ENCODE data around the gene KCNIP1. TPM values are rescaled to one million over a fixed set of nuclear protein-coding genes. Genes with fewer than 3 reads are reported as not detected.
"Not testable (repeated sequence)": the region's sequence is repeated elsewhere in the genome, so short reads cannot be mapped to it uniquely, and the experiment has no call there.

KCNIP1 gene
- total and polyA plus RNA-seq, 9 donors, result 1.9 to 8.3 (median 4.0) TPM

DNA sequence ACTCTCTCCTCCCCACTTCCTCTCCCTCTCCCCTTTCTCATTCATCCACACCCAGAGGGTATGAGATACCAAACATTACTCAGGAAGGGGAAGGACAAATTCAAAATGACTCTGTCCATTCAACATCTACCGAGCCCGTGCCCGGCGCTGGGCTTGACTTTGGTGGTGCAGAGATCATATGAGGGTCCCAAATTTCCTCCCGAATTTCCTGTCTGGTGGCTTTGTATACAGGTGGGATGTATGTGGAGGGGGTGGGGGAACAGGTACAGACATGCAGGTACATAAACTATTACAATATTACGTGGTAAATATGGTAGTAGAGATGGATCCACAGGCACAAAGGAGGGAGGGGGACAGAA lies 257.9 kb downstream of the KCNIP1 start:
- no peak overlapping the region for H3K4me3 ChIP-seq (ENCODE audit: low read length)
- H3K27me3 ChIP-seq (ENCODE audit: control insufficient read depth, insufficient read depth, low read length), result peaks cover 3% of the 10 kb centered on the region
- DNase-seq, result no peak
- H3K4me1 ChIP-seq (ENCODE audit: control insufficient read depth, insufficient read depth, low read length), result peaks cover 5% of the 10 kb centered on the region
- no peaks in the 10 kb centered on the region for H3K36me3 ChIP-seq (ENCODE audit: control insufficient read depth, insufficient read depth, low read length)
- no peaks in the 10 kb centered on the region for H3K9me3 ChIP-seq (replicated peaks; ENCODE audit: control insufficient read depth, low read depth, low read length)
- no peak overlapping the region for H3K27ac ChIP-seq (ENCODE audit: low read length)
- no CpG with 5 or more reads among the region's 6 CpGs for WGBS (ENCODE audit: insufficient coverage)

DNA sequence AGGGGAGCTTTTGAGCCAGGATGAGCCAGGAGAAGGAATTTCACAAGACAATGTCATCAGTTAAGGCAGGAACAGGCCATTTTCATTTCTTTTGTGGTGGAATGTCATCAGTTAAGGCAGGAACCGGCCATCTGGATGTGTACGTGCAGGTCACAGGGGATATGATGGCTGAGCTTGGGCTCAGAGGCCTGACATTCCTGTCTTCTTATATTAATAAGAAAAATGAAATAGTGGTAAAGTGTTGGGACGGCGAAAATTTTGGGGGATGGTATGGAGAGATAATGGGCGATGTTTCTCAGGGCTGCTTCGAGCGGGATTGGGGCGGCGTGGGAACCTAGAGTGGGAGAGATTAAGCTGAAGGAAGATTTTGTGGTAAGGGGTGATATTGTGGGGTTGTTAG lies 258.5 kb downstream of the KCNIP1 start:
- 93% methylated on average over 5 of the region's 9 CpGs for WGBS (ENCODE audit: insufficient coverage)
- H3K4me3 ChIP-seq (ENCODE audit: low read length); H3K27ac ChIP-seq (ENCODE audit: low read length); DNase-seq; H3K4me1 ChIP-seq (ENCODE audit: control insufficient read depth, insufficient read depth, low read length); H3K27me3 ChIP-seq (ENCODE audit: control insufficient read depth, insufficient read depth, low read length); H3K36me3 ChIP-seq (ENCODE audit: control insufficient read depth, insufficient read depth, low read length); H3K9me3 ChIP-seq (replicated peaks; ENCODE audit: control insufficient read depth, low read depth, low read length): not testable (repeated sequence)

DNA sequence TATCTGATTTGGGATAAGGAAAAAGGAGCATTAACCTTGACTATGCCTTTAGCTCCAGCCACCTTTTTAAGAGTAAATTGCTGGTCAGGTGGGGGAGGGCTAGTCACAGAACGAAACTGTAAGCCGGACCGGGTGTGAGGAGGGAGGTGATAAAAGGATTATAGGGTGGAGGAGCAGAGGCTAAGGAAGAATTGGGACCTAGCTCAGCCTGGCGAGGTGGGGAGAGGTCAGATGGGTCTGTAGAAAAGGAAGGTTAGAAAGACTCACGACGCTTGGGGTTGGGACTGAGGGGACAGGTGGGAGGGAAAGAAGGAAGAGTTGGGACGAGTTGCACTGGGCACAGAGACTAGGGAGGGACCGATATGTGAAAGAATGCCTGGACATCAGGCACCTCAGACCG lies 262.0 kb downstream of the KCNIP1 start:
- H3K4me1 ChIP-seq (ENCODE audit: control insufficient read depth, insufficient read depth, low read length); DNase-seq; H3K27ac ChIP-seq (ENCODE audit: low read length); H3K9me3 ChIP-seq (replicated peaks; ENCODE audit: control insufficient read depth, low read depth, low read length); H3K36me3 ChIP-seq (ENCODE audit: control insufficient read depth, insufficient read depth, low read length); H3K27me3 ChIP-seq (ENCODE audit: control insufficient read depth, insufficient read depth, low read length); H3K4me3 ChIP-seq (ENCODE audit: low read length): not testable (repeated sequence)
- WGBS (ENCODE audit: insufficient coverage), result 71% methylated on average over 9 of the region's 9 CpGs

DNA sequence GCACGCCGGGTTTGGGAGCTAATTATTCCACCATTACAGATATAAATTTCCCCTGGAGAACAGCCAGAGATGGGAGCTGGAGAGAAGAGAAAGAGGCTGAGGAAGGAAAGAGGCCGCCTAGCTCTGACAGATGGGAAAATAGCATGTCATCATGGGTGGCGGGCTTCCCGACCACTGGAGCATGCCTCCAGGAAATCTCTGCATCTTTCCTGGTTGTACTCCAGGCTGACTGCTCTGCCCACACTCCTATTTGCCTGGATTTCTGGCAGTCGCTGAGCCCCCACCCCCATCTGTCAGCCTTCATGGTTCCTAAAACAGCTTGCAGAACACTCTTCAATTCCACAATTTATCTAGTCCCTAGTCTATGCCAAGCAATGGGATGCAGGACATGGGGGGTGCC lies 265.4 kb downstream of the KCNIP1 start:
- no peaks in the 10 kb centered on the region for H3K4me1 ChIP-seq (ENCODE audit: control insufficient read depth, insufficient read depth, low read length)
- H3K4me3 ChIP-seq (ENCODE audit: low read length), result no peak overlapping the region
- no peaks in the 10 kb centered on the region for H3K9me3 ChIP-seq (replicated peaks; ENCODE audit: control insufficient read depth, low read depth, low read length)
- no peaks in the 10 kb centered on the region for H3K36me3 ChIP-seq (ENCODE audit: control insufficient read depth, insufficient read depth, low read length)
- 34% methylated on average over 4 of the region's 6 CpGs for WGBS (ENCODE audit: insufficient coverage)
- no peak overlapping the region for H3K27ac ChIP-seq (ENCODE audit: low read length)
- H3K27me3 ChIP-seq (ENCODE audit: control insufficient read depth, insufficient read depth, low read length), result peaks cover 5% of the 10 kb centered on the region
- peak; percentile 61 for DNase-seq

DNA sequence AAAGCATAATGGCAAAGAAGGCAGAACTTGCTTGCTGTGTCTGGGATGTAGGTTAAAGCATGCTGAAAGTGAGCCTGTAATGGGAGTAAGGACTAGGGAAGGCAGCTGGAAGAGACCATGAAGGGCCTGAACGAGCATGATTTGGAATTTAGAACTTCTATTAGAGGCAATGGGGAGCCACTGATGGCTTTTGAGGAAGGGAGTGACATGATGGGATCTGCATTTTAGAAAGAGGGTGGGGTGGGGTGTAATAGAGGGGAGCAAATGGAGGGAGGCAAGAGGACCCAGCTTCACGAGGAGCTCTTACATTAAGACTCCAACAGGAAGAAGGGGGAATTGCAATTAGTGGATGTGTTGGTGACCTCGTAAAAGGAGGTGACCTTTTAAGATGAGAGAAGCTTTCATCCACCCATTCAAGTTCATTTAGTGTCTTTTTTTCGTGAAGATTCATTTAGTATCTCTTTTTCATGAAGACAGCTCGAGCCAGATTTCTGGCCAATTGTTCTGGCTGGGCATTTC lies 266.1 kb downstream of the KCNIP1 start:
- Histone ChIP-seq H3K9me3 (replicated peaks; ENCODE audit: control insufficient read depth, low read depth, low read length) (no peaks in the 10 kb centered on the region), H3K36me3 (ENCODE audit: control insufficient read depth, insufficient read depth, low read length) (no peaks in the 10 kb centered on the region)
- WGBS (ENCODE audit: insufficient coverage), result 80% methylated on average over 3 of the region's 5 CpGs

DNA sequence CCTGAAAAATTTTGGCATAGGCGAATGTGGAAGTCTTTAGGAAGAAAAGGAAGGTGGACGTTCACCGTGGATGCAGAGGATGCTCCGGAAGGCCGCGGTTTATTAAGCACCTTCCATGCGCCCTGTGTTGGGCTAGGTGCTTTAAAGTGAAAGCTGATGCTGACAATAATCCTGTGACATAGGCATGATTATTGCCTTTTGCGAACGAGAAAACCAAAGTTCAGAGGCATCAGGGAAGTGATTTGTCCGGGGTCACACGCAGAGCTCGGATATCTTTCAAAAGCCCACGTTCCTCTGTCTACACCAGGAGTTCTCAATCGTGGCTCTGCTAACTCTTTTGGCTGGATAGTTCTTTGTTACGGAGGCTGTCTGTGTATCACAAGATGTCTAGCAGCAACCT lies 267.7 kb downstream of the KCNIP1 start:
- Histone ChIP-seq H3K9me3 (replicated peaks; ENCODE audit: control insufficient read depth, low read depth, low read length) (no peaks in the 10 kb centered on the region), H3K27me3 (ENCODE audit: control insufficient read depth, insufficient read depth, low read length) (peaks cover 5% of the 10 kb centered on the region), H3K36me3 (ENCODE audit: control insufficient read depth, insufficient read depth, low read length) (no peaks in the 10 kb centered on the region), H3K4me3 (ENCODE audit: low read length) (no peak overlapping the region), H3K27ac (ENCODE audit: low read length) (no peak overlapping the region), H3K4me1 (ENCODE audit: control insufficient read depth, insufficient read depth, low read length) (no peaks in the 10 kb centered on the region)
- 84% methylated on average over 13 of the region's 15 CpGs for WGBS (ENCODE audit: insufficient coverage)
- no peak for DNase-seq

More for the DNA sequence above, 266.1 kb downstream of the KCNIP1 start:
- Histone ChIP-seq H3K4me3 (ENCODE audit: low read length) (no peak overlapping the region), H3K4me1 (ENCODE audit: control insufficient read depth, insufficient read depth, low read length) (no peaks in the 10 kb centered on the region), H3K27me3 (ENCODE audit: control insufficient read depth, insufficient read depth, low read length) (peaks cover 5% of the 10 kb centered on the region), H3K27ac (ENCODE audit: low read length) (no peak overlapping the region)
- DNase-seq, result no peak

DNA sequence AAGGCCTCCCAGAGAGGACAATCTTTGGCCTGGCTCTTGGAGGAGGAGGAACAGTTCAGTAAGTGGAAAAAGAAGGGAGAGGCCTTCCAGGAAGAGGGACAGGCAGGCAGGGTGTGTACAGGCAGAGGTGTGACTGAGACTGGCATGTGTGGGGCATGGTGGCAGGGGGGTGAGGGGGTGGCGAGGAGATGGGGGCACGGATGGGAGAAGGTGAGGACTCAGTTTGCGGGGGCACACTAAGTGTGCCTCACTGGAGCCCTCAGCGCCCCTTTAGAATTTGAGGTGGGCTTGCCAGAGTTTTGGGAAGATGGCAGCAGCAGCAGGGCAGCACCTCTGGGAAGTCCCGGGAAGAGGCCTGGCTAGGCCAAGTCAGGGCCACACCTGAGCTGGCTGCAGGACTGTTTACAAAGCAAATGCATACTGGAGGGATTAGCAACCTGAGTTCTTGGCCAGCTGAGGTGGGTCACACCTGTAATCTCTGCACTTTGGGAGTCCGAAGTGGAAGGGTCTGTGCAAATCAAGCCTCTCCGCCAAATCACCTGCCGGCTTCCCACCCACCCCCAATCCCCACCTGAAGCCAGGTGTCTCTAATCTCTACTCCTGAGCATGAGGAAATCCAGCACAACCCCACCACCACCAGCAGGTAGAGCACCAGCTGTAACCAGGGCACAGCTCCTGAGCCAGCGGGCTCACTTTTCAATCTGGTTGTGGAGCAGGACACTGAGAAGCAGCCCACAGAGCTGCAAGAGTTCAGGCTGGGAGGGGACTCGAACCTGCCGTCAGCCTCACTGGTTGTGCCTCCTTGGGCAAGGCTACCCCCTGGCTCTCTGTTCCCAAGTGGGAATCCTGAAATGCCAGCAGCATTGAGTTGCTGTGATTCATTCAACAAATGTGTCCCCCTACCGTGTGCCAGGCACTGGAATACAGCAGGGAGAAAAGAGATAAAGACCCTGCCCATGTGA lies 269.5 kb downstream of the KCNIP1 start:
- Histone ChIP-seq H3K4me1 (ENCODE audit: control insufficient read depth, insufficient read depth, low read length) (no peaks in the 10 kb centered on the region), H3K36me3 (ENCODE audit: control insufficient read depth, insufficient read depth, low read length) (no peaks in the 10 kb centered on the region), H3K27ac (ENCODE audit: low read length) (no peak overlapping the region), H3K4me3 (ENCODE audit: low read length) (no peak overlapping the region), H3K9me3 (replicated peaks; ENCODE audit: control insufficient read depth, low read depth, low read length) (no peaks in the 10 kb centered on the region), H3K27me3 (ENCODE audit: control insufficient read depth, insufficient read depth, low read length) (peaks cover 5% of the 10 kb centered on the region)
- WGBS (ENCODE audit: insufficient coverage), result 79% methylated on average over 12 of the region's 12 CpGs
- DNase-seq, result no peak

DNA sequence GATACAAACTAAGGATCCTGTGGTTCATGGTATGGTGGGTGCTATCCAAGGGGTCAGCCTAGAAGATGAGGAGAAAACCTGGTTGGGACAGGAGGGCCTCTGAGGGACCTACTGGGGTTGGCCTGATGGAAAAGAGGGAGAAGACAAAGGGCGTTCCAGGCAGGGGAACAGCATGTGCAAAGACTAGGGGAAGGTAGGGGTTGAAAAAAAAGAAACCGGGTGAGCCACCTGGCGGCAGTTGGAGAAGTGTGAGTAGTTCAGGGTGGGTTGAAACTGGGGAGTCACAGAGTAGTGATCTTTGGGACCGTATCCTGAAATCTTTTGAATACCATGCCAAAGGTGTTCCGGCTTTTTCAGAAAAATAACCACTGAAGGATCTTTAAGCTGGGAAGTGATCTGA lies 271.0 kb downstream of the KCNIP1 start:
- no peaks in the 10 kb centered on the region for H3K27me3 ChIP-seq (ENCODE audit: control insufficient read depth, insufficient read depth, low read length)
- H3K36me3 ChIP-seq (ENCODE audit: control insufficient read depth, insufficient read depth, low read length), result no peaks in the 10 kb centered on the region
- no peaks in the 10 kb centered on the region for H3K4me1 ChIP-seq (ENCODE audit: control insufficient read depth, insufficient read depth, low read length)
- H3K27ac ChIP-seq (ENCODE audit: low read length), result no peak overlapping the region
- H3K4me3 ChIP-seq (ENCODE audit: low read length), result no peak overlapping the region
- 85% methylated on average over 5 of the region's 5 CpGs for WGBS (ENCODE audit: insufficient coverage)
- no peaks in the 10 kb centered on the region for H3K9me3 ChIP-seq (replicated peaks; ENCODE audit: control insufficient read depth, low read depth, low read length)
- DNase-seq, result no peak

DNA sequence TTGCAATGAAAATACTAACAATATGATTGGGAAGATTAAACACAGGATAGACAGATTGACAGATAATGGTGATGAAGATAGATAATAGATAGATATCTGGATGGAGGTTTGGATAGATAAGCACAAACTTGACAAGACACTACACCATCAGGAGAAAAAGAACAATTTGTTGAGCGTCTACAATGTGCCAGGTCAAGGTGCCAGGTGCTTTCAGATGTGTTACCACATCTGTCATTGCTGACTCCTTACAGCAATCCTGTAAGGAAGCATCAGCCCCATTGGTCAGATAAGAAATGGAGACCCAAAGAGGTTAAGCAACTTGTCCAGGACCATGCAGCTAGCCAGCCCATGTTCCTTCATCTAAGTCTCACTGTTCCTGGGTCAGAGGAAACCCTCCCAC lies 278.1 kb downstream of the KCNIP1 start:
- Histone ChIP-seq H3K27me3 (ENCODE audit: control insufficient read depth, insufficient read depth, low read length) (no peaks in the 10 kb centered on the region), H3K36me3 (ENCODE audit: control insufficient read depth, insufficient read depth, low read length) (no peaks in the 10 kb centered on the region), H3K4me1 (ENCODE audit: control insufficient read depth, insufficient read depth, low read length) (no peaks in the 10 kb centered on the region), H3K27ac (ENCODE audit: low read length) (no peak overlapping the region), H3K9me3 (replicated peaks; ENCODE audit: control insufficient read depth, low read depth, low read length) (no peaks in the 10 kb centered on the region), H3K4me3 (ENCODE audit: low read length) (no peak overlapping the region)
- no CpG with 5 or more reads among the region's 1 CpG for WGBS (ENCODE audit: insufficient coverage)
- no peak for DNase-seq

DNA sequence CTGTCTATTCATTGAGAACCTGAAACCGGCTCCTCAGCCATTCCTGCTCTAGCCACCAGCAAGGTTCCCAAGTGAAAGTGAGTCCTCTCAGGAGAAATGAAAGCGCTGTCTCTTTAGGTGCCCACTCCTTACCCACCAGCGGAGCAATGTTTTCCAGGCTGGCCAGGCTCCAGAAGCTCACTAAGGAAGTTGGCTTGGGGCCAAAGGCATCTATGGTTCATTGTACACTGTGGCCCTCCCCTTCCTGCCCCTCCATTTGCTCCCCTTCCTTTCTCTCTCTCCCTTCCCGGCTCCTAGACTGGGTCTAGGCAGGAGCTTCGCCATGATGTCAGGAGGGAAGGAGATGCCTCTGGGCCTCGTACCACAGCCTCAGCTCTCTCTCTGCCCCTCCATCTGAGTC lies 278.6 kb downstream of the KCNIP1 start:
- no peaks in the 10 kb centered on the region for H3K9me3 ChIP-seq (replicated peaks; ENCODE audit: control insufficient read depth, low read depth, low read length)
- no peak for DNase-seq
- 73% methylated on average over 3 of the region's 6 CpGs for WGBS (ENCODE audit: insufficient coverage)
- no peaks in the 10 kb centered on the region for H3K4me1 ChIP-seq (ENCODE audit: control insufficient read depth, insufficient read depth, low read length)
- H3K27ac ChIP-seq (ENCODE audit: low read length), result no peak overlapping the region
- no peaks in the 10 kb centered on the region for H3K27me3 ChIP-seq (ENCODE audit: control insufficient read depth, insufficient read depth, low read length)
- no peak overlapping the region for H3K4me3 ChIP-seq (ENCODE audit: low read length)
- H3K36me3 ChIP-seq (ENCODE audit: control insufficient read depth, insufficient read depth, low read length), result no peaks in the 10 kb centered on the region

All from muscle of leg (tissue), 11 donors.